Measurements from ENCODE around the gene GIMAP6. TPM values are rescaled to one million over a fixed set of nuclear protein-coding genes. Genes with fewer than 3 reads are reported as not detected.
"Not testable (repeated sequence)": the region's sequence is repeated elsewhere in the genome, so short reads cannot be mapped to it uniquely, and the experiment has no call there.

Gene GIMAP6
- total RNA-seq, 1 donor from 2014 or later: 21.4 TPM

- H3K9me3 ChIP-seq: no peaks in the 10 kb centered on the region
- H3K27ac ChIP-seq: no peak overlapping the region
- no peaks in the 10 kb centered on the region for H3K4me1 ChIP-seq
- H3K4me3 ChIP-seq: no peak overlapping the region
- intact Hi-C loops (cut with DNase I): no loop called here
- H3K27me3 ChIP-seq: no peaks in the 10 kb centered on the region
- no peak for DNase-seq (ENCODE audit: extremely low spot score in 2 of 2)
- no peaks in the 10 kb centered on the region for H3K36me3 ChIP-seq
- TF ChIP-seq POLR2A (IDR thresholded peaks at IDR 0.05) (no peak), POLR2AphosphoS5 (IDR thresholded peaks at IDR 0.05; ENCODE audit: insufficient read depth in 1 of 2, low read depth in 1 of 2) (no peak), CTCF (IDR thresholded peaks at IDR 0.05) (no peak)
These were observed 18.3 kb downstream of the GIMAP6 start for GRCh38 chr7:150613880-150614279.

- H3K27me3 ChIP-seq: no peaks in the 10 kb centered on the region
- no peak for TF ChIP-seq POLR2AphosphoS5 (IDR thresholded peaks at IDR 0.05; ENCODE audit: insufficient read depth in 1 of 2, low read depth in 1 of 2)
- no peak for TF ChIP-seq POLR2A (IDR thresholded peaks at IDR 0.05)
- TF ChIP-seq CTCF (IDR thresholded peaks at IDR 0.05): no peak
- no peaks in the 10 kb centered on the region for H3K36me3 ChIP-seq
- H3K4me1 ChIP-seq: no peaks in the 10 kb centered on the region
- DNase-seq (ENCODE audit: extremely low spot score in 2 of 2): no peak
- intact Hi-C loops (cut with DNase I): no loop called here
- H3K27ac ChIP-seq: no peak overlapping the region
- H3K4me3 ChIP-seq: no peak overlapping the region
- no peaks in the 10 kb centered on the region for H3K9me3 ChIP-seq
These were observed 19.3 kb downstream of the GIMAP6 start for GRCh38 chr7:150612925-150613324.

- no peak for TF ChIP-seq POLR2A (IDR thresholded peaks at IDR 0.05)
- no peak for TF ChIP-seq POLR2AphosphoS5 (IDR thresholded peaks at IDR 0.05; ENCODE audit: insufficient read depth in 1 of 2, low read depth in 1 of 2)
- TF ChIP-seq CTCF (IDR thresholded peaks at IDR 0.05): no peak
- intact Hi-C loops (cut with DNase I): no loop called here
These were observed 22.0 kb downstream of the GIMAP6 start for GRCh38 chr7:150610233-150610632.

GRCh38 chr7:150603600-150603999 lies 28.6 kb downstream of the GIMAP6 start:
- H3K4me3 ChIP-seq; H3K27ac ChIP-seq; H3K27me3 ChIP-seq; DNase-seq (ENCODE audit: extremely low spot score in 2 of 2); intact Hi-C loops (cut with DNase I); H3K9me3 ChIP-seq; H3K4me1 ChIP-seq; H3K36me3 ChIP-seq: not testable (repeated sequence)
- peak in 1 of 2 donors; percentile 65 for TF ChIP-seq POLR2AphosphoS5 (IDR thresholded peaks at IDR 0.05; ENCODE audit: insufficient read depth in 1 of 2, low read depth in 1 of 2)

More at GRCh38 chr7:150610233-150610632, 22.0 kb downstream of the GIMAP6 start:
- H3K36me3 ChIP-seq: no peaks in the 10 kb centered on the region
- H3K4me3 ChIP-seq: no peak overlapping the region
- DNase-seq (ENCODE audit: extremely low spot score in 2 of 2): no peak
- no peaks in the 10 kb centered on the region for H3K9me3 ChIP-seq
- H3K4me1 ChIP-seq: no peaks in the 10 kb centered on the region
- no peaks in the 10 kb centered on the region for H3K27me3 ChIP-seq
- H3K27ac ChIP-seq: no peak overlapping the region

GRCh38 chr7:150595361-150595760 lies 36.8 kb downstream of the GIMAP6 start:
- intact Hi-C loops (cut with DNase I): no loop called here
- Histone ChIP-seq H3K4me1 (no peaks in the 10 kb centered on the region), H3K4me3 (no peak overlapping the region), H3K27ac (no peak overlapping the region), H3K36me3 (no peaks in the 10 kb centered on the region), H3K9me3 (no peaks in the 10 kb centered on the region), H3K27me3 (no peaks in the 10 kb centered on the region)
- TF ChIP-seq POLR2AphosphoS5 (IDR thresholded peaks at IDR 0.05; ENCODE audit: insufficient read depth in 1 of 2, low read depth in 1 of 2) (no peak), POLR2A (IDR thresholded peaks at IDR 0.05) (no peak), CTCF (IDR thresholded peaks at IDR 0.05) (no peak)
- no peak for DNase-seq (ENCODE audit: extremely low spot score in 2 of 2)

All from vagina (tissue), 2 donors.